HCT116 (cell line): Measurements from ENCODE around the gene GPR155. TPM values are rescaled to one million over a fixed set of nuclear protein-coding genes. Genes with fewer than 3 reads are reported as not detected.

Experiments
- ATAC-seq: fragments of 200-7000 bp; cut with Tn5 transposase; 2 replicates; pipeline ENCODE4 v1.9.1; 2020; ENCODE audit warnings: mild to moderate bottlenecking, moderate library complexity
- BruUV-seq: library from RNA; stranded (reverse); fragments of 400-500 nt; replicated peaks from 2 replicates; lab custom pipeline; 2021; lab: Mats Ljungman, UMichigan
- CTCF ChIA-PET: fragments of 300-600 bp; sonication (Branson Sonifier 250); formaldehyde crosslinking; loops from one replicate; lab custom pipeline; 2021; ENCODE audit warnings: antibody characterized with exemption; lab: Charles Lee
- POLR2A ChIA-PET: fragments of 300-600, 350-600 bp; sonication (Branson Sonifier 250); formaldehyde crosslinking; loops from one replicate; lab custom pipeline; 2021; ENCODE audit warnings: antibody characterized with exemption; lab: Charles Lee
- RAD21 ChIA-PET, 2 experiments: fragments of 300-600 bp; sonication (Branson Sonifier 250); formaldehyde crosslinking; loops; one replicate each; lab custom pipeline; 2023; ENCODE audit warnings: low total read pairs in 2 of 2; ENCODE audit not compliant: uncharacterized antibody in 2 of 2, unreplicated experiment in 2 of 2, low non-redundant PET in 1 of 2; lab: Charles Lee
- DNase-seq: peaks from one replicate; pipeline ENCODE4 v3.0.0-alpha.2; 2010; ENCODE audit warnings: low read depth, low spot score
- H2AFZ ChIP-seq: fragments of 200-600 bp; shearing (Covaris generic), sonication (generic); 2 replicates; pipeline ENCODE4 v1.6.1; 2017; ENCODE audit warnings: low read depth, mixed run types, mixed read lengths, antibody characterized with exemption, low read length; ENCODE audit not compliant: poor library complexity, severe bottlenecking
- H3K27ac ChIP-seq: 2 replicates; pipeline ENCODE4 v1.5.1; 2012; ENCODE audit warnings: low read depth, low read length
- H3K27me3 ChIP-seq: fragments of 200-600 bp; sonication (generic); 2 replicates; pipeline ENCODE4 v1.6.1; 2016; ENCODE audit warnings: mixed run types, low read length, mixed read lengths; ENCODE audit not compliant: insufficient read depth
- H3K36me3 ChIP-seq, 2 experiments: fragments of 200-500 bp in 1 of 2; fragments of 200-600 bp in 1 of 2; sonication (Bioruptor generic) in 1 of 2; sonication (generic) in 1 of 2; 2 replicates each; pipeline versions ENCODE4 v1.5.1 to v1.6.1; 2014 to 2016; ENCODE audit warnings: low read length in 2 of 2, inconsistent platforms in 1 of 2, mixed read lengths in 1 of 2, mixed run types in 1 of 2; ENCODE audit not compliant: insufficient read depth in 2 of 2, control insufficient read depth in 1 of 2
- H3K4me1 ChIP-seq, 2 experiments: fragments of 200-600 bp in 1 of 2; sonication (generic) in 1 of 2; 2 replicates each; pipeline versions ENCODE4 v1.5.1 to v1.6.1; 2012 to 2017; ENCODE audit warnings: low read length in 2 of 2, inconsistent platforms in 1 of 2, mild to moderate bottlenecking in 1 of 2, mixed read lengths in 1 of 2, mixed run types in 1 of 2, moderate library complexity in 1 of 2; ENCODE audit not compliant: insufficient read depth in 2 of 2, control insufficient read depth in 1 of 2
- H3K4me2 ChIP-seq: fragments of 200-600 bp; sonication (generic); 2 replicates; pipeline ENCODE4 v1.6.1; 2017; ENCODE audit warnings: mixed run types, low read length, mixed read lengths
- H3K4me3 ChIP-seq, 2 experiments: fragments of 200-600 bp in 1 of 2; sonication (generic) in 1 of 2; replicated peaks in 1 of 2; 2 replicates each; pipeline ENCODE4 v1.5.1; 2011 to 2016; ENCODE audit warnings: low read length in 2 of 2, control low read depth in 1 of 2, low read depth in 1 of 2, mild to moderate bottlenecking in 1 of 2, mixed read lengths in 1 of 2, mixed run types in 1 of 2
- H3K79me2 ChIP-seq: fragments of 200-600 bp; sonication (generic); 2 replicates; pipeline ENCODE4 v1.6.1; 2017; ENCODE audit warnings: mild to moderate bottlenecking, mixed run types, low read length, moderate library complexity, mixed read lengths; ENCODE audit not compliant: insufficient read depth
- H3K9ac ChIP-seq: fragments of 200-600 bp; sonication (generic); 2 replicates; pipeline ENCODE4 v1.6.1; 2016; ENCODE audit warnings: low read length, mixed read lengths
- H3K9me2 ChIP-seq: fragments of 200-600 bp; sonication (generic), shearing (Covaris generic); 2 replicates; pipeline ENCODE4 v1.6.1; 2017; ENCODE audit warnings: mixed run types, mild to moderate bottlenecking, moderate library complexity; ENCODE audit not compliant: insufficient read depth
- H3K9me3 ChIP-seq, 2 experiments: fragments of 200-500 bp in 1 of 2; fragments of 200-600 bp in 1 of 2; sonication (Bioruptor generic) in 1 of 2; sonication (generic) in 1 of 2; 2 replicates each; pipeline ENCODE4 v1.6.1; 2014 to 2017; ENCODE audit warnings: low read length in 2 of 2, mixed read lengths in 2 of 2, inconsistent platforms in 1 of 2, low read depth in 1 of 2, mild to moderate bottlenecking in 1 of 2, mixed run types in 1 of 2, moderate library complexity in 1 of 2; ENCODE audit not compliant: control insufficient read depth in 1 of 2, insufficient read depth in 1 of 2
- H4K20me1 ChIP-seq: fragments of 200-600 bp; sonication (generic), shearing (Covaris generic); 2 replicates; pipeline ENCODE4 v1.6.1; 2017; ENCODE audit warnings: mixed run types, mild to moderate bottlenecking, moderate library complexity; ENCODE audit not compliant: insufficient read depth
- CBX3 ChIP-seq: IDR thresholded peaks from 2 replicates; pipeline ENCODE4 v1.6.1; 2012; ENCODE audit warnings: low read depth
- CEBPB ChIP-seq: IDR thresholded peaks from 2 replicates; pipeline ENCODE4 v1.6.1; 2012; ENCODE audit warnings: low read depth
- JUND ChIP-seq: IDR thresholded peaks from 2 replicates; pipeline ENCODE4 v1.6.1; 2012
- intact Hi-C: fragments of 100-400 bp; cut with micrococcal nuclease; formaldehyde crosslinking; loops from 2 replicates; pipeline ENCODE4 v1.10.0; 2022
- total RNA-seq: library from RNA; stranded (reverse); gene quantifications from one replicate; pipeline ENCODE4 v1.2.1, GENCODE V29; 2021; ENCODE audit not compliant: unreplicated experiment
- TF ChIP-seq, protein P1 (sequence below): IDR thresholded peaks from 2 replicates; pipeline ENCODE4 v1.6.1; 2012
- TF ChIP-seq, protein P2 (sequence below): IDR thresholded peaks from 2 replicates; pipeline ENCODE4 v1.6.1; 2011; ENCODE audit warnings: mild to moderate bottlenecking, low read length, moderate library complexity; ENCODE audit not compliant: insufficient replicate concordance; ENCODE audit errors: extremely low read depth

GPR155 gene
- total RNA-seq, 1 experiment from 2014 or later = 3.8 TPM

- Histone ChIP-seq H3K36me3 (no peaks in the 10 kb centered on the region), H3K4me3 (no peak overlapping the region), H3K79me2 (no peaks in the 10 kb centered on the region), H3K9me2 (no peaks in the 10 kb centered on the region), H3K4me1 (no peaks in the 10 kb centered on the region), H3K4me2 (no peak overlapping the region), H3K27me3 (no peaks in the 10 kb centered on the region), H3K27ac (no peak overlapping the region), H3K9me3 (peaks cover 8 to 12% of the 10 kb centered on the region in 2 experiments; a peak in 2 of 4 replicates), H4K20me1 (no peaks in the 10 kb centered on the region), H2AFZ (no peak overlapping the region), H3K9ac (no peak overlapping the region)
- intact Hi-C loops = no loop called here
- RAD21 ChIA-PET = no interaction called here
- CTCF ChIA-PET = no interaction called here
- ATAC-seq (no peak), DNase-seq (no peak)
- POLR2A ChIA-PET = no interaction called here
- TF ChIP-seq, protein P1, sequence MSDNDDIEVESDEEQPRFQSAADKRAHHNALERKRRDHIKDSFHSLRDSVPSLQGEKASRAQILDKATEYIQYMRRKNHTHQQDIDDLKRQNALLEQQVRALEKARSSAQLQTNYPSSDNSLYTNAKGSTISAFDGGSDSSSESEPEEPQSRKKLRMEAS = no peak
- no peak for TF ChIP-seq JUND
- BruUV-seq = no TSS peak
These were observed 24.9 kb upstream of the GPR155 start for GRCh38 chr2:174511580-174512260.

- Histone ChIP-seq H3K27ac (no peak overlapping the region), H3K4me1 (no peaks in the 10 kb centered on the region), H3K9me3 (peaks cover 8 to 12% of the 10 kb centered on the region in 2 experiments; a peak in 2 of 4 replicates), H4K20me1 (no peaks in the 10 kb centered on the region), H3K9me2 (no peaks in the 10 kb centered on the region), H3K4me3 (no peak overlapping the region), H3K4me2 (no peak overlapping the region), H3K79me2 (no peaks in the 10 kb centered on the region), H2AFZ (no peak overlapping the region), H3K36me3 (no peaks in the 10 kb centered on the region), H3K9ac (no peak overlapping the region), H3K27me3 (no peaks in the 10 kb centered on the region)
- ATAC-seq = no peak
- DNase-seq = peak; percentile 52
- ChIA-PET POLR2A (no interaction called here), CTCF (no interaction called here), RAD21 (no interaction called here)
- no TSS peak for BruUV-seq
- TF ChIP-seq CBX3 (peak; percentile 83; the same call in 1 of the 2 replicates), CEBPB (0 out of 2 replicates have a peak, but pooled peaks have one; percentile 7), JUND (no peak)
- TF ChIP-seq, protein P2, sequence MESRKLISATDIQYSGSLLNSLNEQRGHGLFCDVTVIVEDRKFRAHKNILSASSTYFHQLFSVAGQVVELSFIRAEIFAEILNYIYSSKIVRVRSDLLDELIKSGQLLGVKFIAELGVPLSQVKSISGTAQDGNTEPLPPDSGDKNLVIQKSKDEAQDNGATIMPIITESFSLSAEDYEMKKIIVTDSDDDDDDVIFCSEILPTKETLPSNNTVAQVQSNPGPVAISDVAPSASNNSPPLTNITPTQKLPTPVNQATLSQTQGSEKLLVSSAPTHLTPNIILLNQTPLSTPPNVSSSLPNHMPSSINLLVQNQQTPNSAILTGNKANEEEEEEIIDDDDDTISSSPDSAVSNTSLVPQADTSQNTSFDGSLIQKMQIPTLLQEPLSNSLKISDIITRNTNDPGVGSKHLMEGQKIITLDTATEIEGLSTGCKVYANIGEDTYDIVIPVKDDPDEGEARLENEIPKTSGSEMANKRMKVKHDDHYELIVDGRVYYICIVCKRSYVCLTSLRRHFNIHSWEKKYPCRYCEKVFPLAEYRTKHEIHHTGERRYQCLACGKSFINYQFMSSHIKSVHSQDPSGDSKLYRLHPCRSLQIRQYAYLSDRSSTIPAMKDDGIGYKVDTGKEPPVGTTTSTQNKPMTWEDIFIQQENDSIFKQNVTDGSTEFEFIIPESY = no peak
- intact Hi-C loops = no loop called here
These were observed 23.9 kb upstream of the GPR155 start for GRCh38 chr2:174510583-174511189.
